Measurements from ENCODE around the gene CNTNAP5. TPM values are rescaled to one million over a fixed set of nuclear protein-coding genes. Genes with fewer than 3 reads are reported as not detected.

The CNTNAP5 gene
- total and polyA plus RNA-seq, 2 of the 8 experiments (the other 6 are each of a cell fraction or from before 2014, with no cell fraction given) = 0.11 to 0.76 TPM

GRCh38 chr2:124542932-124543640 lies 518.0 kb downstream of the CNTNAP5 start (continued):
- TF ChIP-seq CHD7 (IDR thresholded peaks at IDR 0.05; ENCODE audit: insufficient replicate concordance, low read length) = no peak
- TF ChIP-seq TAF7 (optimal IDR thresholded peaks at IDR 0.05; ENCODE audit: borderline replicate concordance, low read depth, low read length) = no peak
- no peak for TF ChIP-seq YY1 (IDR thresholded peaks at IDR 0.05; ENCODE audit: low read depth, low read length)
- TF ChIP-seq HDAC6 (IDR thresholded peaks at IDR 0.05; ENCODE audit: low read depth, low read length) = no peak
- no peak for TF ChIP-seq CTBP2 (IDR thresholded peaks at IDR 0.05; ENCODE audit: borderline replicate concordance, insufficient read depth, insufficient read length, low read length)
- no peak for TF ChIP-seq ATF3 (IDR thresholded peaks at IDR 0.05; ENCODE audit: insufficient read depth, low read depth, low read length)
- TF ChIP-seq NANOG (IDR thresholded peaks at IDR 0.05; ENCODE audit: insufficient read depth, low read depth, low read length, poor library complexity, severe bottlenecking) = no peak

All from H1 (cell line).